ENCODE measurements around the gene TMPRSS12.

GRCh38 chr12:50839042-50839441, 3.7 kb upstream of the TMPRSS12 start:
- no peak for TF ChIP-seq SRF (IDR thresholded peaks at IDR 0.05; ENCODE audit: low read depth)
- TF ChIP-seq ZFX (IDR thresholded peaks at IDR 0.05), result no peak
- TF ChIP-seq CTCF (IDR thresholded peaks at IDR 0.05 in 2 of 3, conservative IDR thresholded peaks at IDR 0.05 in 1 of 3; ENCODE audit: borderline replicate concordance in 1 of 3, insufficient read depth in 1 of 3, low read depth in 2 of 3, low read length in 2 of 3), result no peak
- TF ChIP-seq ZNF274 (IDR thresholded peaks at IDR 0.05; ENCODE audit: low read depth, low read length), result no peak
- TF ChIP-seq RAD21 (IDR thresholded peaks at IDR 0.05; ENCODE audit: low read depth), result no peak
- TF ChIP-seq POLR2AphosphoS5 (IDR thresholded peaks at IDR 0.05; ENCODE audit: low read depth, low read length), result no peak
- TF ChIP-seq MAX (IDR thresholded peaks at IDR 0.05), result no peak
- no peak for TF ChIP-seq CEBPB (IDR thresholded peaks at IDR 0.05; ENCODE audit: low read depth)
- no peak for TF ChIP-seq TCF7L2 (IDR thresholded peaks at IDR 0.05; ENCODE audit: borderline replicate concordance, extremely low read depth, insufficient read depth, insufficient read length)

Measured in HCT116 (cell line).